GM23338 (cell line): ENCODE measurements around the gene PIGB. TPM values are rescaled to one million over a fixed set of nuclear protein-coding genes. Genes with fewer than 3 reads are reported as not detected.

Experiments
- ATAC-seq: fragments of 200-7000 bp; cut with Tn5 transposase; 3 replicates; pipeline ENCODE4 v1.9.1; 2020
- DNase-seq: peaks from one replicate; pipeline ENCODE4 v3.0.0-alpha.2; 2015; ENCODE audit warnings: low spot score
- H2AFZ ChIP-seq: fragments of 200-600 bp; sonication (generic); 2 replicates; pipeline ENCODE4 v1.8.0; 2016; ENCODE audit warnings: antibody characterized with exemption, mild to moderate bottlenecking, moderate library complexity
- H3F3A ChIP-seq: fragments of 200-600 bp; sonication (generic); replicated peaks from 2 replicates; pipeline ENCODE4 v1.8.0; 2017; ENCODE audit warnings: antibody characterized with exemption, mixed run types, low read depth
- H3K27ac ChIP-seq: fragments of 200-600 bp; sonication (generic); 2 replicates; pipeline ENCODE4 v1.6.1; 2016; ENCODE audit warnings: low read depth
- H3K27me3 ChIP-seq: fragments of 200-600 bp; sonication (generic); 2 replicates; pipeline ENCODE4 v1.8.0; 2016; ENCODE audit warnings: mild to moderate bottlenecking, mixed run types, moderate library complexity; ENCODE audit not compliant: insufficient read depth
- H3K36me3 ChIP-seq: fragments of 200-600 bp; sonication (generic); 2 replicates; pipeline ENCODE4 v1.8.0; 2016; ENCODE audit warnings: mild to moderate bottlenecking; ENCODE audit not compliant: insufficient read depth
- H3K4me1 ChIP-seq: fragments of 200-600 bp; sonication (generic); 2 replicates; pipeline ENCODE4 v1.8.0; 2016; ENCODE audit warnings: mild to moderate bottlenecking, moderate library complexity; ENCODE audit not compliant: insufficient read depth
- H3K4me2 ChIP-seq: fragments of 200-600 bp; sonication (generic); 2 replicates; pipeline ENCODE4 v1.7.1; 2017; ENCODE audit warnings: mixed run types
- H3K4me3 ChIP-seq: fragments of 200-600 bp; sonication (generic); 2 replicates; pipeline ENCODE4 v1.6.1; 2016; ENCODE audit warnings: mixed run types
- H3K79me2 ChIP-seq: fragments of 200-600 bp; sonication (generic); replicated peaks from 2 replicates; pipeline ENCODE4 v1.8.0; 2017; ENCODE audit warnings: mild to moderate bottlenecking; ENCODE audit not compliant: insufficient read depth
- H3K9me2 ChIP-seq: fragments of 200-600 bp; sonication (generic); 2 replicates; pipeline ENCODE4 v1.8.0; 2017; ENCODE audit not compliant: insufficient read depth
- H4K20me1 ChIP-seq: fragments of 200-600 bp; sonication (generic); replicated peaks from 2 replicates; pipeline ENCODE4 v1.8.0; 2017; ENCODE audit warnings: mild to moderate bottlenecking; ENCODE audit not compliant: insufficient read depth
- H3K27ac Mint-ChIP-seq: 2 replicates; pipeline ENCODE4 v1.8.0; 2020; ENCODE audit warnings: inconsistent platforms, mild to moderate bottlenecking, moderate library complexity, mixed read lengths
- H3K27me3 Mint-ChIP-seq: 3 replicates; pipeline ENCODE4 v1.8.0; 2022; ENCODE audit warnings: low read depth, mild to moderate bottlenecking, moderate library complexity, mixed read lengths, inconsistent platforms; ENCODE audit not compliant: insufficient read depth, poor library complexity
- H3K36me3 Mint-ChIP-seq: 3 replicates; pipeline ENCODE4 v1.8.0; 2021; ENCODE audit warnings: low read depth, mild to moderate bottlenecking, inconsistent platforms, moderate library complexity, mixed read lengths
- H3K4me1 Mint-ChIP-seq: 3 replicates; pipeline ENCODE4 v1.8.0; 2020; ENCODE audit warnings: mild to moderate bottlenecking, inconsistent platforms, mixed read lengths
- H3K4me3 Mint-ChIP-seq: 3 replicates; pipeline ENCODE4 v1.8.0; 2021; ENCODE audit warnings: moderate library complexity, mild to moderate bottlenecking, inconsistent platforms, mixed read lengths
- H3K9me3 Mint-ChIP-seq: 3 replicates; pipeline ENCODE4 v1.8.0; 2020; ENCODE audit warnings: moderate library complexity, mild to moderate bottlenecking, inconsistent platforms, mixed read lengths
- CREB1 ChIP-seq: fragments of 250-450 bp; sonication (Bioruptor Pico); IDR thresholded peaks from 2 replicates; pipeline ENCODE4 v1.5.0; 2020; ENCODE audit warnings: low read depth, mild to moderate bottlenecking, moderate library complexity
- EZH2 ChIP-seq: fragments of 200-600 bp; sonication (generic); IDR thresholded peaks from one replicate; pipeline ENCODE4 v1.8.0; 2017; ENCODE audit warnings: antibody characterized with exemption, mild to moderate bottlenecking, low read depth; ENCODE audit not compliant: unreplicated experiment
- EZH2phosphoT487 ChIP-seq: fragments of 200-600 bp; sonication (generic); IDR thresholded peaks from one replicate; pipeline ENCODE4 v1.8.1; 2018; ENCODE audit warnings: antibody characterized with exemption; ENCODE audit not compliant: unreplicated experiment
- JUNB ChIP-seq: IDR thresholded peaks from one replicate; pipeline ENCODE4 v1.6.1; 2016; ENCODE audit warnings: antibody characterized with exemption; ENCODE audit not compliant: unreplicated experiment
- NANOG ChIP-seq: IDR thresholded peaks from 2 replicates; pipeline ENCODE4 v1.6.1; 2016; ENCODE audit warnings: antibody characterized with exemption, borderline replicate concordance
- POLR2AphosphoS5 ChIP-seq: IDR thresholded peaks from 2 replicates; pipeline ENCODE4 v1.6.1; 2016; ENCODE audit warnings: antibody characterized with exemption, low read depth
- STAT1 ChIP-seq: IDR thresholded peaks from one replicate; pipeline ENCODE4 v1.6.1; 2016; ENCODE audit warnings: antibody characterized with exemption; ENCODE audit not compliant: unreplicated experiment
- ZNF114 ChIP-seq: fragments of 250-450 bp; sonication (Bioruptor Pico); IDR thresholded peaks from 2 replicates; pipeline ENCODE4 v1.5.0; 2020; ENCODE audit warnings: mild to moderate bottlenecking, moderate library complexity
- ZNF331 ChIP-seq: fragments of 250-450 bp; sonication (Bioruptor Pico); IDR thresholded peaks from 2 replicates; pipeline ENCODE4 v1.5.0; 2020; ENCODE audit warnings: low read depth, mild to moderate bottlenecking, moderate library complexity
- polyA plus RNA-seq: library from polyadenylated mRNA; unstranded; fragments of >200 nt; fragmentation: Nextera tagmentation; extraction: Ambion mirVana; gene quantifications from 2 replicates; pipeline ENCODE4 v1.2.1, GENCODE V29; 2016
- total RNA-seq: library from RNA; depleted of rRNA; stranded (reverse); fragments of >200 nt; shearing (Covaris generic); gene quantifications from 2 replicates; pipeline ENCODE4 v1.2.3, GENCODE V29; 2014
- TF ChIP-seq, protein P1 (sequence below): IDR thresholded peaks from 2 replicates; pipeline ENCODE4 v1.6.1; 2016; ENCODE audit warnings: antibody characterized with exemption
- TF ChIP-seq, protein P2 (sequence below): IDR thresholded peaks from one replicate; pipeline ENCODE4 v1.6.1; 2018; ENCODE audit warnings: antibody characterized with exemption; ENCODE audit not compliant: unreplicated experiment
- TF ChIP-seq, protein P3 (sequence below): fragments of 250-450 bp; sonication (Bioruptor Pico); IDR thresholded peaks from 2 replicates; pipeline ENCODE4 v1.5.0; 2020; ENCODE audit warnings: mild to moderate bottlenecking, moderate library complexity
- TF ChIP-seq, protein P4 (sequence below), 2 experiments: fragments of 200-600 bp in 1 of 2; sonication (generic) in 1 of 2; conservative IDR thresholded peaks; 2 replicates each; pipeline versions ENCODE4 v1.5.1 to v1.6.1; 2016 to 2017; ENCODE audit warnings: antibody characterized with exemption in 2 of 2, low read depth in 2 of 2, mild to moderate bottlenecking in 2 of 2, moderate library complexity in 1 of 2

The PIGB gene
- total and polyA plus RNA-seq, 2 experiments from 2014 or later, result 6.1 to 9.0 TPM

DNA sequence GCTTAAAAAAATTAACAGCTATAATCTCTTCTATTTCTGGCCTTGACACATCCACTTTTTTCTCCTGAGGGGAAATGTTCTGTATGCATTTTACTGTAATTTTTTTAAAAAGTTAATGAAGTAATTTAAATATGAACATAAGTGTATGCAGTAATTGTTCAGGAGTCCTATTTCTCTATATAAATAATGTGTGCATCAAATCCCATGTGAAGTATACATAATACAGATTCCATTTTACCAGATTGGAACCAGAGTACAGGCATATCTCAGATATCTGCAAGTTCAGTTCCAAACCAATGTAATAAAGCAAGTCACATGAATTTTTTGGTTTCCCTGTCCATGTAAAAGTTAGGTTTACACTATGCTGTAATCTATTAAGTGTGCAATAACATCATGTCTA, 62.6 kb downstream of the PIGB start:
- no peak overlapping the region for H3K4me3 Mint-ChIP-seq
- H3K27ac Mint-ChIP-seq, result no peak overlapping the region
- Histone ChIP-seq H3K27me3 (no peaks in the 10 kb centered on the region), H3K4me1 (no peaks in the 10 kb centered on the region), H3K4me2 (no peak overlapping the region), H3K4me3 (no peak overlapping the region), H3K79me2 (no peaks in the 10 kb centered on the region), H2AFZ (no peak overlapping the region), H3K9me2 (0 out of 2 replicates have a peak, but pooled peaks cover 2% of the 10 kb centered on the region), H3F3A (no peaks in the 10 kb centered on the region), H4K20me1 (no peaks in the 10 kb centered on the region; the same call in 1 of the 2 replicates), H3K36me3 (no peaks in the 10 kb centered on the region), H3K27ac (no peak overlapping the region)
- TF ChIP-seq ZNF331 (CRISPR knock-in tag) (no peak), CREB1 (no peak), EZH2 (no peak), NANOG (no peak), POLR2AphosphoS5 (no peak), EZH2phosphoT487 (no peak), JUNB (no peak), ZNF114 (CRISPR knock-in tag) (no peak), STAT1 (no peak)
- TF ChIP-seq, protein P1, sequence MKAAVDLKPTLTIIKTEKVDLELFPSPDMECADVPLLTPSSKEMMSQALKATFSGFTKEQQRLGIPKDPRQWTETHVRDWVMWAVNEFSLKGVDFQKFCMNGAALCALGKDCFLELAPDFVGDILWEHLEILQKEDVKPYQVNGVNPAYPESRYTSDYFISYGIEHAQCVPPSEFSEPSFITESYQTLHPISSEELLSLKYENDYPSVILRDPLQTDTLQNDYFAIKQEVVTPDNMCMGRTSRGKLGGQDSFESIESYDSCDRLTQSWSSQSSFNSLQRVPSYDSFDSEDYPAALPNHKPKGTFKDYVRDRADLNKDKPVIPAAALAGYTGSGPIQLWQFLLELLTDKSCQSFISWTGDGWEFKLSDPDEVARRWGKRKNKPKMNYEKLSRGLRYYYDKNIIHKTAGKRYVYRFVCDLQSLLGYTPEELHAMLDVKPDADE, result no peak
- TF ChIP-seq, protein P2, sequence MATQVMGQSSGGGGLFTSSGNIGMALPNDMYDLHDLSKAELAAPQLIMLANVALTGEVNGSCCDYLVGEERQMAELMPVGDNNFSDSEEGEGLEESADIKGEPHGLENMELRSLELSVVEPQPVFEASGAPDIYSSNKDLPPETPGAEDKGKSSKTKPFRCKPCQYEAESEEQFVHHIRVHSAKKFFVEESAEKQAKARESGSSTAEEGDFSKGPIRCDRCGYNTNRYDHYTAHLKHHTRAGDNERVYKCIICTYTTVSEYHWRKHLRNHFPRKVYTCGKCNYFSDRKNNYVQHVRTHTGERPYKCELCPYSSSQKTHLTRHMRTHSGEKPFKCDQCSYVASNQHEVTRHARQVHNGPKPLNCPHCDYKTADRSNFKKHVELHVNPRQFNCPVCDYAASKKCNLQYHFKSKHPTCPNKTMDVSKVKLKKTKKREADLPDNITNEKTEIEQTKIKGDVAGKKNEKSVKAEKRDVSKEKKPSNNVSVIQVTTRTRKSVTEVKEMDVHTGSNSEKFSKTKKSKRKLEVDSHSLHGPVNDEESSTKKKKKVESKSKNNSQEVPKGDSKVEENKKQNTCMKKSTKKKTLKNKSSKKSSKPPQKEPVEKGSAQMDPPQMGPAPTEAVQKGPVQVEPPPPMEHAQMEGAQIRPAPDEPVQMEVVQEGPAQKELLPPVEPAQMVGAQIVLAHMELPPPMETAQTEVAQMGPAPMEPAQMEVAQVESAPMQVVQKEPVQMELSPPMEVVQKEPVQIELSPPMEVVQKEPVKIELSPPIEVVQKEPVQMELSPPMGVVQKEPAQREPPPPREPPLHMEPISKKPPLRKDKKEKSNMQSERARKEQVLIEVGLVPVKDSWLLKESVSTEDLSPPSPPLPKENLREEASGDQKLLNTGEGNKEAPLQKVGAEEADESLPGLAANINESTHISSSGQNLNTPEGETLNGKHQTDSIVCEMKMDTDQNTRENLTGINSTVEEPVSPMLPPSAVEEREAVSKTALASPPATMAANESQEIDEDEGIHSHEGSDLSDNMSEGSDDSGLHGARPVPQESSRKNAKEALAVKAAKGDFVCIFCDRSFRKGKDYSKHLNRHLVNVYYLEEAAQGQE, result no peak
- TF ChIP-seq, protein P3, sequence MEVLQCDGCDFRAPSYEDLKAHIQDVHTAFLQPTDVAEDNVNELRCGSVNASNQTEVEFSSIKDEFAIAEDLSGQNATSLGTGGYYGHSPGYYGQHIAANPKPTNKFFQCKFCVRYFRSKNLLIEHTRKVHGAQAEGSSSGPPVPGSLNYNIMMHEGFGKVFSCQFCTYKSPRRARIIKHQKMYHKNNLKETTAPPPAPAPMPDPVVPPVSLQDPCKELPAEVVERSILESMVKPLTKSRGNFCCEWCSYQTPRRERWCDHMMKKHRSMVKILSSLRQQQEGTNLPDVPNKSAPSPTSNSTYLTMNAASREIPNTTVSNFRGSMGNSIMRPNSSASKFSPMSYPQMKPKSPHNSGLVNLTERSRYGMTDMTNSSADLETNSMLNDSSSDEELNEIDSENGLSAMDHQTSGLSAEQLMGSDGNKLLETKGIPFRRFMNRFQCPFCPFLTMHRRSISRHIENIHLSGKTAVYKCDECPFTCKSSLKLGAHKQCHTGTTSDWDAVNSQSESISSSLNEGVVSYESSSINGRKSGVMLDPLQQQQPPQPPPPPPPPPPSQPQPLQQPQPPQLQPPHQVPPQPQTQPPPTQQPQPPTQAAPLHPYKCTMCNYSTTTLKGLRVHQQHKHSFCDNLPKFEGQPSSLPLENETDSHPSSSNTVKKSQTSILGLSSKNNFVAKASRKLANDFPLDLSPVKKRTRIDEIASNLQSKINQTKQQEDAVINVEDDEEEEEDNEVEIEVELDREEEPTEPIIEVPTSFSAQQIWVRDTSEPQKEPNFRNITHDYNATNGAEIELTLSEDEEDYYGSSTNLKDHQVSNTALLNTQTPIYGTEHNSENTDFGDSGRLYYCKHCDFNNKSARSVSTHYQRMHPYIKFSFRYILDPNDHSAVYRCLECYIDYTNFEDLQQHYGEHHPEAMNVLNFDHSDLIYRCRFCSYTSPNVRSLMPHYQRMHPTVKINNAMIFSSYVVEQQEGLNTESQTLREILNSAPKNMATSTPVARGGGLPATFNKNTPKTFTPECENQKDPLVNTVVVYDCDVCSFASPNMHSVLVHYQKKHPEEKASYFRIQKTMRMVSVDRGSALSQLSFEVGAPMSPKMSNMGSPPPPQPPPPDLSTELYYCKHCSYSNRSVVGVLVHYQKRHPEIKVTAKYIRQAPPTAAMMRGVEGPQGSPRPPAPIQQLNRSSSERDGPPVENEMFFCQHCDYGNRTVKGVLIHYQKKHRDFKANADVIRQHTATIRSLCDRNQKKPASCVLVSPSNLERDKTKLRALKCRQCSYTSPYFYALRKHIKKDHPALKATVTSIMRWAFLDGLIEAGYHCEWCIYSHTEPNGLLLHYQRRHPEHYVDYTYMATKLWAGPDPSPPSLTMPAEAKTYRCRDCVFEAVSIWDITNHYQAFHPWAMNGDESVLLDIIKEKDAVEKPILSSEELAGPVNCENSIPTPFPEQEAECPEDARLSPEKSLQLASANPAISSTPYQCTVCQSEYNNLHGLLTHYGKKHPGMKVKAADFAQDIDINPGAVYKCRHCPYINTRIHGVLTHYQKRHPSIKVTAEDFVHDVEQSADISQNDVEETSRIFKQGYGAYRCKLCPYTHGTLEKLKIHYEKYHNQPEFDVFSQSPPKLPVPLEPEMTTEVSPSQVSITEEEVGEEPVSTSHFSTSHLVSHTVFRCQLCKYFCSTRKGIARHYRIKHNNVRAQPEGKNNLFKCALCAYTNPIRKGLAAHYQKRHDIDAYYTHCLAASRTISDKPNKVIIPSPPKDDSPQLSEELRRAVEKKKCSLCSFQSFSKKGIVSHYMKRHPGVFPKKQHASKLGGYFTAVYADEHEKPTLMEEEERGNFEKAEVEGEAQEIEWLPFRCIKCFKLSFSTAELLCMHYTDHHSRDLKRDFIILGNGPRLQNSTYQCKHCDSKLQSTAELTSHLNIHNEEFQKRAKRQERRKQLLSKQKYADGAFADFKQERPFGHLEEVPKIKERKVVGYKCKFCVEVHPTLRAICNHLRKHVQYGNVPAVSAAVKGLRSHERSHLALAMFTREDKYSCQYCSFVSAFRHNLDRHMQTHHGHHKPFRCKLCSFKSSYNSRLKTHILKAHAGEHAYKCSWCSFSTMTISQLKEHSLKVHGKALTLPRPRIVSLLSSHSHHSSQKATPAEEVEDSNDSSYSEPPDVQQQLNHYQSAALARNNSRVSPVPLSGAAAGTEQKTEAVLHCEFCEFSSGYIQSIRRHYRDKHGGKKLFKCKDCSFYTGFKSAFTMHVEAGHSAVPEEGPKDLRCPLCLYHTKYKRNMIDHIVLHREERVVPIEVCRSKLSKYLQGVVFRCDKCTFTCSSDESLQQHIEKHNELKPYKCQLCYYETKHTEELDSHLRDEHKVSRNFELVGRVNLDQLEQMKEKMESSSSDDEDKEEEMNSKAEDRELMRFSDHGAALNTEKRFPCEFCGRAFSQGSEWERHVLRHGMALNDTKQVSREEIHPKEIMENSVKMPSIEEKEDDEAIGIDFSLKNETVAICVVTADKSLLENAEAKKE (CRISPR knock-in tag), result no peak
- TF ChIP-seq, protein P4, sequence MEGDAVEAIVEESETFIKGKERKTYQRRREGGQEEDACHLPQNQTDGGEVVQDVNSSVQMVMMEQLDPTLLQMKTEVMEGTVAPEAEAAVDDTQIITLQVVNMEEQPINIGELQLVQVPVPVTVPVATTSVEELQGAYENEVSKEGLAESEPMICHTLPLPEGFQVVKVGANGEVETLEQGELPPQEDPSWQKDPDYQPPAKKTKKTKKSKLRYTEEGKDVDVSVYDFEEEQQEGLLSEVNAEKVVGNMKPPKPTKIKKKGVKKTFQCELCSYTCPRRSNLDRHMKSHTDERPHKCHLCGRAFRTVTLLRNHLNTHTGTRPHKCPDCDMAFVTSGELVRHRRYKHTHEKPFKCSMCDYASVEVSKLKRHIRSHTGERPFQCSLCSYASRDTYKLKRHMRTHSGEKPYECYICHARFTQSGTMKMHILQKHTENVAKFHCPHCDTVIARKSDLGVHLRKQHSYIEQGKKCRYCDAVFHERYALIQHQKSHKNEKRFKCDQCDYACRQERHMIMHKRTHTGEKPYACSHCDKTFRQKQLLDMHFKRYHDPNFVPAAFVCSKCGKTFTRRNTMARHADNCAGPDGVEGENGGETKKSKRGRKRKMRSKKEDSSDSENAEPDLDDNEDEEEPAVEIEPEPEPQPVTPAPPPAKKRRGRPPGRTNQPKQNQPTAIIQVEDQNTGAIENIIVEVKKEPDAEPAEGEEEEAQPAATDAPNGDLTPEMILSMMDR (conservative IDR thresholded peaks at IDR 0.05; ENCODE audit: low read depth in 2 of 2), result no peak
- DNase-seq, result no peak
- peaks cover 4% of the 10 kb centered on the region; the same call in 1 of the 3 replicates for H3K36me3 Mint-ChIP-seq
- no peak for ATAC-seq
- H3K4me1 Mint-ChIP-seq, result no peaks in the 10 kb centered on the region
- no peaks in the 10 kb centered on the region for H3K9me3 Mint-ChIP-seq
- H3K27me3 Mint-ChIP-seq, result no peaks in the 10 kb centered on the region
